ENCODE data around the gene KCNIP1. TPM values are rescaled to one million over a fixed set of nuclear protein-coding genes. Genes with fewer than 3 reads are reported as not detected.

KCNIP1 gene
- total RNA-seq, 4 donors from 2014 or later: 0.34 TPM; not detected in 3

- no peak for DNase-seq (ENCODE audit: low spot score in 2 of 2)
- H3K4me3 ChIP-seq: no peak overlapping the region
These were observed 123.5 kb downstream of the KCNIP1 start for GRCh38 chr5:170627271-170627670.

GRCh38 chr5:170628028-170628427 lies 124.2 kb downstream of the KCNIP1 start:
- TF ChIP-seq POLR2AphosphoS5 (IDR thresholded peaks at IDR 0.05) (no peak), POLR2A (IDR thresholded peaks at IDR 0.05) (no peak), CTCF (IDR thresholded peaks at IDR 0.05) (no peak), EP300 (IDR thresholded peaks at IDR 0.05) (no peak)

More at GRCh38 chr5:170627271-170627670, 123.5 kb downstream of the KCNIP1 start:
- no peak for TF ChIP-seq POLR2A (IDR thresholded peaks at IDR 0.05)
- no peak for TF ChIP-seq EP300 (IDR thresholded peaks at IDR 0.05)
- TF ChIP-seq CTCF (IDR thresholded peaks at IDR 0.05): no peak
- no peak for TF ChIP-seq POLR2AphosphoS5 (IDR thresholded peaks at IDR 0.05)
- no peak overlapping the region for H3K27ac ChIP-seq
- no peaks in the 10 kb centered on the region for H3K9me3 ChIP-seq
- H3K27me3 ChIP-seq: no peaks in the 10 kb centered on the region
- no peaks in the 10 kb centered on the region for H3K4me1 ChIP-seq
- no peaks in the 10 kb centered on the region for H3K36me3 ChIP-seq
- WGBS: 100% methylated on average over 1 of the region's 3 CpGs

GRCh38 chr5:170628691-170629565 lies 125.1 kb downstream of the KCNIP1 start:
- Histone ChIP-seq H3K9me3 (no peaks in the 10 kb centered on the region), H3K36me3 (no peaks in the 10 kb centered on the region), H3K4me1 (peaks cover 14% of the 10 kb centered on the region), H3K27ac (no peak overlapping the region), H3K4me3 (no peak overlapping the region), H3K27me3 (no peaks in the 10 kb centered on the region)
- WGBS: 94% methylated on average over 18 of the region's 19 CpGs
- DNase-seq (ENCODE audit: low spot score in 2 of 2): no peak
- TF ChIP-seq POLR2AphosphoS5 (IDR thresholded peaks at IDR 0.05) (no peak), CTCF (IDR thresholded peaks at IDR 0.05) (no peak), POLR2A (IDR thresholded peaks at IDR 0.05) (no peak), EP300 (IDR thresholded peaks at IDR 0.05) (no peak)

More at GRCh38 chr5:170628028-170628427, 124.2 kb downstream of the KCNIP1 start:
- Histone ChIP-seq H3K36me3 (no peaks in the 10 kb centered on the region), H3K4me3 (no peak overlapping the region), H3K27me3 (no peaks in the 10 kb centered on the region), H3K9me3 (no peaks in the 10 kb centered on the region), H3K27ac (no peak overlapping the region), H3K4me1 (peaks cover 7% of the 10 kb centered on the region)
- WGBS: 93% methylated on average over 8 of the region's 8 CpGs
- DNase-seq (ENCODE audit: low spot score in 2 of 2): no peak

- WGBS: 72% methylated on average over 7 of the region's 7 CpGs
- H3K9me3 ChIP-seq: no peaks in the 10 kb centered on the region
- H3K27ac ChIP-seq: no peak overlapping the region
- no peak for DNase-seq (ENCODE audit: low spot score in 2 of 2)
- H3K36me3 ChIP-seq: no peaks in the 10 kb centered on the region
- peaks cover 18% of the 10 kb centered on the region for H3K4me1 ChIP-seq
- H3K27me3 ChIP-seq: no peaks in the 10 kb centered on the region
- no peak for TF ChIP-seq EP300 (IDR thresholded peaks at IDR 0.05)
- TF ChIP-seq CTCF (IDR thresholded peaks at IDR 0.05): no peak
- TF ChIP-seq POLR2AphosphoS5 (IDR thresholded peaks at IDR 0.05): no peak
- no peak for TF ChIP-seq POLR2A (IDR thresholded peaks at IDR 0.05)
- no peak overlapping the region for H3K4me3 ChIP-seq
These were observed 125.9 kb downstream of the KCNIP1 start for GRCh38 chr5:170629566-170630175.

- no peaks in the 10 kb centered on the region for H3K36me3 ChIP-seq
- 91% methylated on average over 8 of the region's 8 CpGs for WGBS
- H3K27me3 ChIP-seq: no peaks in the 10 kb centered on the region
- no peak overlapping the region for H3K4me3 ChIP-seq
- no peaks in the 10 kb centered on the region for H3K9me3 ChIP-seq
- H3K4me1 ChIP-seq: peaks cover 18% of the 10 kb centered on the region
- TF ChIP-seq CTCF (IDR thresholded peaks at IDR 0.05) (no peak), POLR2AphosphoS5 (IDR thresholded peaks at IDR 0.05) (no peak), EP300 (IDR thresholded peaks at IDR 0.05) (no peak), POLR2A (IDR thresholded peaks at IDR 0.05) (no peak)
- H3K27ac ChIP-seq: no peak overlapping the region
- DNase-seq (ENCODE audit: low spot score in 2 of 2): no peak
These were observed 126.4 kb downstream of the KCNIP1 start for GRCh38 chr5:170630226-170630625.
